HepG2 (cell line): ENCODE data around the gene CSRP3.

Experiments
- BCL3 ChIP-seq: sonication (generic); formaldehyde crosslinking; IDR thresholded peaks from 2 replicates; pipeline ENCODE4 v1.5.1; 2020; ENCODE audit warnings: mild to moderate bottlenecking, missing genetic modification reagents, moderate library complexity
- DMAP1 ChIP-seq: IDR thresholded peaks from 2 replicates; pipeline ENCODE4 v1.6.1; 2016
- EED ChIP-seq: sonication (generic); formaldehyde crosslinking; IDR thresholded peaks from 2 replicates; pipeline ENCODE4 v1.5.0; 2020; ENCODE audit warnings: mild to moderate bottlenecking, missing genetic modification reagents
- HDAC2 ChIP-seq: sonication (generic); formaldehyde crosslinking; IDR thresholded peaks from 2 replicates; pipeline ENCODE4 v1.4.0; 2020; ENCODE audit warnings: missing genetic modification reagents
- KLF6 ChIP-seq: IDR thresholded peaks from 2 replicates; pipeline ENCODE4 v1.8.0; 2016; ENCODE audit warnings: missing biosample characterization, missing genetic modification reagents
- KLF9 ChIP-seq: IDR thresholded peaks from 2 replicates; pipeline ENCODE4 v1.6.1; 2016; ENCODE audit warnings: low read depth
- NFE2L1 ChIP-seq: sonication (generic); formaldehyde crosslinking; IDR thresholded peaks from 2 replicates; pipeline ENCODE4 v1.4.0; 2020; ENCODE audit warnings: missing genetic modification reagents, mild to moderate bottlenecking, borderline replicate concordance
- POLR2AphosphoS5 ChIP-seq: IDR thresholded peaks from 2 replicates; pipeline ENCODE4 v1.6.1; 2012; ENCODE audit warnings: low read depth, low read length
- SIN3A ChIP-seq: IDR thresholded peaks from 2 replicates; pipeline ENCODE4 v1.6.1; 2011; ENCODE audit warnings: low read depth, mild to moderate bottlenecking, control low read depth, low read length, borderline replicate concordance
- ZBTB7A ChIP-seq: sonication (generic); formaldehyde crosslinking; IDR thresholded peaks from 2 replicates; pipeline ENCODE4 v1.8.0; 2022; ENCODE audit warnings: mild to moderate bottlenecking, missing genetic modification reagents
- ZNF251 ChIP-seq: sonication (generic); formaldehyde crosslinking; IDR thresholded peaks from 2 replicates; pipeline ENCODE4 v1.9.0; 2021; ENCODE audit warnings: mild to moderate bottlenecking, missing genetic modification reagents
- TF ChIP-seq, protein P1 (sequence below): sonication (generic); formaldehyde crosslinking; IDR thresholded peaks from 2 replicates; pipeline ENCODE4 v1.5.1; 2020; ENCODE audit warnings: missing genetic modification reagents, mild to moderate bottlenecking, borderline replicate concordance
- TF ChIP-seq, protein P2 (sequence below), 2 experiments: IDR thresholded peaks; 2 replicates each; pipeline ENCODE4 v1.6.1; 2011 to 2012; ENCODE audit warnings: low read length in 2 of 2, borderline replicate concordance in 1 of 2, low read depth in 1 of 2, mild to moderate bottlenecking in 1 of 2, moderate library complexity in 1 of 2

- TF ChIP-seq DMAP1 (CRISPR knock-in tag), result no peak
- no peak for TF ChIP-seq BCL3 (CRISPR knock-in tag)
- no peak for TF ChIP-seq ZBTB7A (CRISPR knock-in tag)
- TF ChIP-seq, protein P1, sequence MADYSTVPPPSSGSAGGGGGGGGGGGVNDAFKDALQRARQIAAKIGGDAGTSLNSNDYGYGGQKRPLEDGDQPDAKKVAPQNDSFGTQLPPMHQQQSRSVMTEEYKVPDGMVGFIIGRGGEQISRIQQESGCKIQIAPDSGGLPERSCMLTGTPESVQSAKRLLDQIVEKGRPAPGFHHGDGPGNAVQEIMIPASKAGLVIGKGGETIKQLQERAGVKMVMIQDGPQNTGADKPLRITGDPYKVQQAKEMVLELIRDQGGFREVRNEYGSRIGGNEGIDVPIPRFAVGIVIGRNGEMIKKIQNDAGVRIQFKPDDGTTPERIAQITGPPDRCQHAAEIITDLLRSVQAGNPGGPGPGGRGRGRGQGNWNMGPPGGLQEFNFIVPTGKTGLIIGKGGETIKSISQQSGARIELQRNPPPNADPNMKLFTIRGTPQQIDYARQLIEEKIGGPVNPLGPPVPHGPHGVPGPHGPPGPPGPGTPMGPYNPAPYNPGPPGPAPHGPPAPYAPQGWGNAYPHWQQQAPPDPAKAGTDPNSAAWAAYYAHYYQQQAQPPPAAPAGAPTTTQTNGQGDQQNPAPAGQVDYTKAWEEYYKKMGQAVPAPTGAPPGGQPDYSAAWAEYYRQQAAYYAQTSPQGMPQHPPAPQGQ (CRISPR knock-in tag), result no peak
- no peak for TF ChIP-seq POLR2AphosphoS5
- no peak for TF ChIP-seq EED (CRISPR knock-in tag)
- no peak for TF ChIP-seq KLF9 (CRISPR knock-in tag)
- TF ChIP-seq ZNF251, result no peak
- TF ChIP-seq HDAC2 (CRISPR knock-in tag), result no peak
- TF ChIP-seq, protein P2, sequence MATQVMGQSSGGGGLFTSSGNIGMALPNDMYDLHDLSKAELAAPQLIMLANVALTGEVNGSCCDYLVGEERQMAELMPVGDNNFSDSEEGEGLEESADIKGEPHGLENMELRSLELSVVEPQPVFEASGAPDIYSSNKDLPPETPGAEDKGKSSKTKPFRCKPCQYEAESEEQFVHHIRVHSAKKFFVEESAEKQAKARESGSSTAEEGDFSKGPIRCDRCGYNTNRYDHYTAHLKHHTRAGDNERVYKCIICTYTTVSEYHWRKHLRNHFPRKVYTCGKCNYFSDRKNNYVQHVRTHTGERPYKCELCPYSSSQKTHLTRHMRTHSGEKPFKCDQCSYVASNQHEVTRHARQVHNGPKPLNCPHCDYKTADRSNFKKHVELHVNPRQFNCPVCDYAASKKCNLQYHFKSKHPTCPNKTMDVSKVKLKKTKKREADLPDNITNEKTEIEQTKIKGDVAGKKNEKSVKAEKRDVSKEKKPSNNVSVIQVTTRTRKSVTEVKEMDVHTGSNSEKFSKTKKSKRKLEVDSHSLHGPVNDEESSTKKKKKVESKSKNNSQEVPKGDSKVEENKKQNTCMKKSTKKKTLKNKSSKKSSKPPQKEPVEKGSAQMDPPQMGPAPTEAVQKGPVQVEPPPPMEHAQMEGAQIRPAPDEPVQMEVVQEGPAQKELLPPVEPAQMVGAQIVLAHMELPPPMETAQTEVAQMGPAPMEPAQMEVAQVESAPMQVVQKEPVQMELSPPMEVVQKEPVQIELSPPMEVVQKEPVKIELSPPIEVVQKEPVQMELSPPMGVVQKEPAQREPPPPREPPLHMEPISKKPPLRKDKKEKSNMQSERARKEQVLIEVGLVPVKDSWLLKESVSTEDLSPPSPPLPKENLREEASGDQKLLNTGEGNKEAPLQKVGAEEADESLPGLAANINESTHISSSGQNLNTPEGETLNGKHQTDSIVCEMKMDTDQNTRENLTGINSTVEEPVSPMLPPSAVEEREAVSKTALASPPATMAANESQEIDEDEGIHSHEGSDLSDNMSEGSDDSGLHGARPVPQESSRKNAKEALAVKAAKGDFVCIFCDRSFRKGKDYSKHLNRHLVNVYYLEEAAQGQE (IDR thresholded peaks at IDR 0.05; ENCODE audit: borderline replicate concordance in 1 of 2, low read depth in 1 of 2, low read length in 2 of 2), result no peak
- TF ChIP-seq KLF6, result no peak
- no peak for TF ChIP-seq SIN3A
- no peak for TF ChIP-seq NFE2L1 (CRISPR knock-in tag)
These were observed at the start of gene CSRP3 for GRCh38 chr11:19201737-19202605.
